Activated CD4-positive, alpha-beta T cell treated with anti-CD3 and anti-CD28 coated beads, Interleukin-2, amount 10 ng/mL, durations not matched to agents 24 days and 14 days (primary cell): ENCODE data around the gene METAP2. TPM values are rescaled to one million over a fixed set of nuclear protein-coding genes. Genes with fewer than 3 reads are reported as not detected.

ENCODE experiments used
- DNase-seq: peaks from one replicate; pipeline ENCODE4 v3.0.0; 2022
- H3K27ac Mint-ChIP-seq: one replicate; pipeline ENCODE4 v1.8.0; 2022; ENCODE audit warnings: mild to moderate bottlenecking, mixed read lengths
- H3K27me3 Mint-ChIP-seq: one replicate; pipeline ENCODE4 v1.8.0; 2022; ENCODE audit warnings: mixed read lengths
- H3K36me3 Mint-ChIP-seq: one replicate; pipeline ENCODE4 v1.8.0; 2022; ENCODE audit warnings: low read depth, mild to moderate bottlenecking, mixed read lengths
- H3K4me1 Mint-ChIP-seq: one replicate; pipeline ENCODE4 v1.8.0; 2021; ENCODE audit warnings: mixed read lengths
- H3K4me3 Mint-ChIP-seq: one replicate; pipeline ENCODE4 v1.8.0; 2022; ENCODE audit warnings: mild to moderate bottlenecking, moderate library complexity, mixed read lengths
- H3K9me3 Mint-ChIP-seq: one replicate; pipeline ENCODE4 v1.8.0; 2021; ENCODE audit warnings: mixed read lengths
- intact Hi-C: fragments of 100-400 bp; cut with micrococcal nuclease; formaldehyde crosslinking; loops from one replicate; pipeline ENCODE4 v1.15.1; 2023
- total RNA-seq: library from RNA; stranded (reverse); gene quantifications from 2 replicates; pipeline ENCODE4 v1.2.3, GENCODE V29; 2022

Gene METAP2
- total RNA-seq, 1 donor from 2014 or later: 125 TPM

GRCh38 chr12:95551913-95552516, 78.1 kb downstream of the METAP2 start:
- intact Hi-C loops: no loop called here
- Mint-ChIP-seq H3K4me3 (peak overlapping the region; percentile 81), H3K36me3 (peaks cover 2% of the 10 kb centered on the region), H3K9me3 (peaks cover 7% of the 10 kb centered on the region), H3K4me1 (peaks cover 44% of the 10 kb centered on the region), H3K27me3 (peaks cover 15% of the 10 kb centered on the region), H3K27ac (peak overlapping the region; percentile 87)
- DNase-seq: no peak

DNA sequence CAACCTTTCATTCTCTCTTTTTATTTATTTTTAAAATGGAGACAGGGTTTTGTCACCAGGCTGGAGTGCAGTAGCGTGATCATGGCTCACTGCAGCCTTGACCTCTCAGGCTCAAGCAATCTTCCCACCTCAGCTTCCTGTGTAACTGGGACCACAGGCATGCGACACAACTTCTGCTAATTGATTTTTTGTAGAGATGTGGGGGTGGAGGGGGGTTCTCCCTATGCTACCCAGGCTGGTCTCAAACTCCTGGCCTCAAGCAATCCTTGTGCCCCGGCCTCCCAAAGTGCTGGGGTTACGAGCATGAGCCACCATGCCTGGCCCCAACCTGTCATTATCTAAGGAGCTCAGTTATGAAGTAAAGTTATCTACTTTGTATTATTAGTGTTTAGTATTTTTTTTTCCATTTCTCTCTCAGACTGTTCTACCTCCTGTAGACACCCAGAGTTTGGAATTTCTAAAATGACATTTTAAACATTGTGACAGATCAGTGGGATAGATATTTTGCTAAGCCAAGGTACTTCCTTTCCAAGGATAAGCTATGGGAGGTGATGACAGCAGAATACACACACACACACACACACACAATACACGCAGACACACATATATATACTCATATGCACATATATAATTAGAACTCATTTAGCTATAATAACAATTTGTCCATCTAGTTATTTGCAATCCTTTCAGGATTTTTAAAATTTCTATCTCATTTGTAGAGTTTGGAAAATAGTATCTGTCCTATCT, 79.4 kb downstream of the METAP2 start:
- H3K4me1 Mint-ChIP-seq: peaks cover 38% of the 10 kb centered on the region
- H3K36me3 Mint-ChIP-seq: peaks cover 2% of the 10 kb centered on the region
- peaks cover 6% of the 10 kb centered on the region for H3K27me3 Mint-ChIP-seq
- peaks cover 7% of the 10 kb centered on the region for H3K9me3 Mint-ChIP-seq
- H3K4me3 Mint-ChIP-seq: peak overlapping the region; percentile 81
- no peak for DNase-seq
- intact Hi-C loops: no loop called here
- peak overlapping the region; percentile 71 for H3K27ac Mint-ChIP-seq

- DNase-seq: no peak
- peaks cover under 1% of the 10 kb centered on the region for H3K9me3 Mint-ChIP-seq
- no peak overlapping the region for H3K27ac Mint-ChIP-seq
- no peak overlapping the region for H3K4me3 Mint-ChIP-seq
- peaks cover under 1% of the 10 kb centered on the region for H3K36me3 Mint-ChIP-seq
- peaks cover 30% of the 10 kb centered on the region for H3K4me1 Mint-ChIP-seq
- H3K27me3 Mint-ChIP-seq: peaks cover under 1% of the 10 kb centered on the region
- intact Hi-C loops: no loop called here
These were observed 80.7 kb downstream of the METAP2 start for GRCh38 chr12:95554532-95555071.

DNA sequence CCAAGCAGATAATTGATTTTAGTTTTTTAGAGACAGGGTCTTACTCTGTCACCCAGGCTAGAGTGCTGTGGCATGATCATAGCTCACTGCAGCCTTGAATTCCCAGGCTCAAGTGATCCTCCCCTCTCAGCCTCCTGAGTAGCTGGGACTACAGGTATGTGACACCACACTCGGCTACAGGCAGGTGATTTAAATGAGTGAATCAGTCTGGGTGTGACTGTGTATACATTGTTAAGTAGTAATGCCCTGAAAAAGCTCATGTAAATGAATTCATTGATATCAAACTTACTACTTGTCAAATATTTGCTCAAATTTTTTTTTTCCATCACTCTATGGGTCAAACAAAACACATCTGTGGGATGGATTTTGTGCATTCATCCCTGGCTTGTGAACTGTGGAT, 83.7 kb downstream of the METAP2 start:
- Mint-ChIP-seq H3K9me3 (no peaks in the 10 kb centered on the region), H3K4me3 (no peak overlapping the region), H3K4me1 (peaks cover 15% of the 10 kb centered on the region), H3K27ac (no peak overlapping the region), H3K36me3 (no peaks in the 10 kb centered on the region), H3K27me3 (no peaks in the 10 kb centered on the region)
- no peak for DNase-seq
- intact Hi-C loops: no loop called here

Other genes starting within 250 kb of the METAP2 start
- gene USP44, start 77.3 kb downstream of the METAP2 start, total RNA-seq: 3.8 and 4.5 TPM in 2 replicates